NCI-H345 (cell line): Measurements from ENCODE around the gene PRKN.

Source experiments
- DNase-seq: peaks from one replicate; lab custom pipeline; 2025; lab: John Stamatoyannopoulos, UW

PRKN gene

GRCh38 chr6:162181111-162181510, 546.5 kb downstream of the PRKN start:
- no peak for DNase-seq

GRCh38 chr6:162179196-162179951, 548.2 kb downstream of the PRKN start:
- no peak for DNase-seq

GRCh38 chr6:162178666-162179065, 548.9 kb downstream of the PRKN start:
- no peak for DNase-seq

GRCh38 chr6:162178266-162178665, 549.3 kb downstream of the PRKN start:
- no peak for DNase-seq

- no peak for DNase-seq
These were observed 549.8 kb downstream of the PRKN start for GRCh38 chr6:162177746-162178145.

- no peak for DNase-seq
These were observed 554.1 kb downstream of the PRKN start for GRCh38 chr6:162173466-162173865.

GRCh38 chr6:162165479-162165878, 562.1 kb downstream of the PRKN start:
- DNase-seq, result no peak

GRCh38 chr6:162157167-162157870, 570.2 kb downstream of the PRKN start:
- no peak for DNase-seq

- DNase-seq, result no peak
These were observed 571.4 kb downstream of the PRKN start for GRCh38 chr6:162156146-162156545.

GRCh38 chr6:162154930-162155329, 572.6 kb downstream of the PRKN start:
- no peak for DNase-seq

GRCh38 chr6:162154001-162154400, 573.6 kb downstream of the PRKN start:
- no peak for DNase-seq

GRCh38 chr6:162153120-162153519, 574.4 kb downstream of the PRKN start:
- DNase-seq, result no peak

- no peak for DNase-seq
These were observed 576.4 kb downstream of the PRKN start for GRCh38 chr6:162151021-162151665.

GRCh38 chr6:162150295-162150694, 577.3 kb downstream of the PRKN start:
- DNase-seq, result no peak

- no peak for DNase-seq
These were observed 577.8 kb downstream of the PRKN start for GRCh38 chr6:162149786-162150185.

- no peak for DNase-seq
These were observed 579.8 kb downstream of the PRKN start for GRCh38 chr6:162147805-162148204.

- DNase-seq, result no peak
These were observed 580.3 kb downstream of the PRKN start for GRCh38 chr6:162147281-162147680.

GRCh38 chr6:162140251-162140852, 587.2 kb downstream of the PRKN start:
- no peak for DNase-seq

GRCh38 chr6:162125659-162126058, 601.9 kb downstream of the PRKN start:
- no peak for DNase-seq

- DNase-seq, result no peak
These were observed 602.7 kb downstream of the PRKN start for GRCh38 chr6:162124710-162125435.

GRCh38 chr6:162123797-162124196, 603.8 kb downstream of the PRKN start:
- DNase-seq, result no peak

GRCh38 chr6:162119341-162119740, 608.2 kb downstream of the PRKN start:
- no peak for DNase-seq
